Type B pancreatic cell (in vitro differentiated cells): Measurements from ENCODE around the gene DMAC1. TPM values are rescaled to one million over a fixed set of nuclear protein-coding genes. Genes with fewer than 3 reads are reported as not detected.

Source experiments
- DNase-seq: peaks from one replicate; pipeline ENCODE4 v3.0.0; 2021; ENCODE audit warnings: mixed read lengths; ENCODE audit not compliant: unreplicated experiment; ENCODE audit errors: extremely low spot score
- H3K27ac Mint-ChIP-seq: 2 replicates; pipeline ENCODE4 v1.8.0; 2021; ENCODE audit warnings: mild to moderate bottlenecking, mixed read lengths
- H3K27me3 Mint-ChIP-seq: 2 replicates; pipeline ENCODE4 v1.8.0; 2021; ENCODE audit warnings: mixed read lengths
- H3K36me3 Mint-ChIP-seq: 2 replicates; pipeline ENCODE4 v1.8.0; 2021; ENCODE audit warnings: mixed read lengths
- H3K4me1 Mint-ChIP-seq: one replicate; pipeline ENCODE4 v1.8.0; 2021; ENCODE audit warnings: mixed read lengths; ENCODE audit not compliant: unreplicated experiment
- H3K4me3 Mint-ChIP-seq: 2 replicates; pipeline ENCODE4 v1.8.0; 2021; ENCODE audit warnings: mild to moderate bottlenecking, mixed read lengths
- H3K9me3 Mint-ChIP-seq: 2 replicates; pipeline ENCODE4 v1.8.0; 2021; ENCODE audit warnings: mixed read lengths
- long read RNA-seq: library from polyadenylated mRNA; unstranded; transcript quantifications from one replicate; pipeline ENCODE4 v2.0.0, GENCODE V29; 2020
- total RNA-seq: library from RNA; stranded (reverse); gene quantifications from 2 replicates; pipeline ENCODE4 v1.2.1, GENCODE V29; 2021; ENCODE audit warnings: low replicate concordance
- TF ChIP-seq, protein P1 (sequence below): fragments of 200-600 bp; sonication (generic); conservative IDR thresholded peaks from 2 replicates; pipeline ENCODE4 v1.5.0; 2021; ENCODE audit warnings: antibody characterized with exemption, mild to moderate bottlenecking

DMAC1 gene, protein sequence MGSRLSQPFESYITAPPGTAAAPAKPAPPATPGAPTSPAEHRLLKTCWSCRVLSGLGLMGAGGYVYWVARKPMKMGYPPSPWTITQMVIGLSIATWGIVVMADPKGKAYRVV
- total RNA-seq = 72.3 and 83.9 TPM in 2 replicates
- long read RNA-seq, transcript DMAC1-201 (2 exons, 2,755 nt) = major isoform, 28 of 32 reads
- long read RNA-seq, partial matches to known transcripts = 0 of 32 reads
- long read RNA-seq, other reads (novel, unspliced or antisense) = 4 of 32 reads

DNA sequence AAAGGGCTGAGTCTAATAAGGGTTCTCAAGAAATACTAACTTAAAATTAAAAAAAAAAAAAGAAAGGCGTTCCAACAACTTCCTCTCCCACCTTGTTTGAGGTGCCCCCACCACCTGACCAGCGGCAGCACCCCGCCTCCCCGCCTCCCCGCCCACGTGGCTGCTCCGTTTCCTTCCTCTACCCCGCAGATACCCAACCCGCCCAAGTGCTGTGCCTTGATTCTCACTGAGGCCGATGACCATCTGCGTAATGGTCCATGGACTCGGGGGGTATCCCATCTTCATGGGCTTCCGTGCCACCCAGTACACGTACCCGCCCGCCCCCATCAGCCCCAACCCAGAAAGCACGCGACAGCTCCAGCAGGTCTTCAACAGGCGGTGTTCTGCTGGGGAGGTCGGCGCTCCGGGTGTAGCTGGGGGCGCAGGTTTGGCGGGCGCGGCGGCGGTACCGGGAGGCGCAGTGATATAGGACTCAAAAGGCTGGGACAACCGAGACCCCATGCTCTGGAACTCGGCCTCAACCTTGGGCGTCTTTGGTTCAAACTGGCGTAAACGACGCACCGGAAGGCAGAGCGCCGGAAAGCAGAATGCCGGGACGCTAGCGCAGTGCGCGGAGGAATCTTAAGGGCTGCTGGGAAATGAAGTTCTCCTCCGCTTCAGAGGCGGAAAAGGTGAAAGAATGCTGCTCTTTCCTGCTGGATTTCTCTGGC lies at the start of gene DMAC1:
TSS of gene DMAC1 (minus strand) at position 545 of the 710 bp plus-strand sequence. CDS start at position 501, 44 bp downstream.
- peak within 1 kb of the TSS; percentile 75 for H3K27ac Mint-ChIP-seq
- H3K36me3 Mint-ChIP-seq = peaks cover 20% of the 10 kb centered on the region
- peak within 1 kb of the TSS; percentile 97 for H3K4me3 Mint-ChIP-seq
- peak; percentile 78 for DNase-seq
- H3K4me1 Mint-ChIP-seq = peaks cover 19% of the 10 kb centered on the region
- TF ChIP-seq, protein P1, sequence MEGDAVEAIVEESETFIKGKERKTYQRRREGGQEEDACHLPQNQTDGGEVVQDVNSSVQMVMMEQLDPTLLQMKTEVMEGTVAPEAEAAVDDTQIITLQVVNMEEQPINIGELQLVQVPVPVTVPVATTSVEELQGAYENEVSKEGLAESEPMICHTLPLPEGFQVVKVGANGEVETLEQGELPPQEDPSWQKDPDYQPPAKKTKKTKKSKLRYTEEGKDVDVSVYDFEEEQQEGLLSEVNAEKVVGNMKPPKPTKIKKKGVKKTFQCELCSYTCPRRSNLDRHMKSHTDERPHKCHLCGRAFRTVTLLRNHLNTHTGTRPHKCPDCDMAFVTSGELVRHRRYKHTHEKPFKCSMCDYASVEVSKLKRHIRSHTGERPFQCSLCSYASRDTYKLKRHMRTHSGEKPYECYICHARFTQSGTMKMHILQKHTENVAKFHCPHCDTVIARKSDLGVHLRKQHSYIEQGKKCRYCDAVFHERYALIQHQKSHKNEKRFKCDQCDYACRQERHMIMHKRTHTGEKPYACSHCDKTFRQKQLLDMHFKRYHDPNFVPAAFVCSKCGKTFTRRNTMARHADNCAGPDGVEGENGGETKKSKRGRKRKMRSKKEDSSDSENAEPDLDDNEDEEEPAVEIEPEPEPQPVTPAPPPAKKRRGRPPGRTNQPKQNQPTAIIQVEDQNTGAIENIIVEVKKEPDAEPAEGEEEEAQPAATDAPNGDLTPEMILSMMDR = no peak
- no peaks in the 10 kb centered on the region for H3K27me3 Mint-ChIP-seq
- H3K9me3 Mint-ChIP-seq = no peaks in the 10 kb centered on the region

DNA sequence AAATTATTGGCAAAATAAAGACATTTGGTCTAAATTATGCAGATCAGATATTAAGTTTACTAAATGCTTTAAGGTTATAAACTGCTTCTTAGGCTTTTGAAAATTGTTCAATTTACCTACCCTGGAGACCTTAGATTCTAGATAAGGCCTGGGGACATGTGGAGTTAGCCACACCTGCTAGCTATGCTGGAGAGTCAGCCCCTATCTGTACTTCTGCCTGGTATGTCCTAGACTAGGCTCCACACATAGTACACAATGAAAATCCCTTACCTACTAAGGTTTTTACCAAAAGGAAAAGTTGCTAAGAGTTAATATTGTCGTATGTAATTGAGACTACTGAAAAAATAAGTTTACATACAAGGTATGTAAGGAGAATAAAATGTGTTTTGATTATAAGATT lies 49.8 kb upstream of the DMAC1 start:
- Mint-ChIP-seq H3K27ac (no peak overlapping the region), H3K9me3 (peaks cover 4% of the 10 kb centered on the region), H3K27me3 (no peaks in the 10 kb centered on the region), H3K36me3 (no peaks in the 10 kb centered on the region), H3K4me1 (no peaks in the 10 kb centered on the region), H3K4me3 (no peak overlapping the region)
- DNase-seq = no peak
- TF ChIP-seq, protein P1 = no peak

DNA sequence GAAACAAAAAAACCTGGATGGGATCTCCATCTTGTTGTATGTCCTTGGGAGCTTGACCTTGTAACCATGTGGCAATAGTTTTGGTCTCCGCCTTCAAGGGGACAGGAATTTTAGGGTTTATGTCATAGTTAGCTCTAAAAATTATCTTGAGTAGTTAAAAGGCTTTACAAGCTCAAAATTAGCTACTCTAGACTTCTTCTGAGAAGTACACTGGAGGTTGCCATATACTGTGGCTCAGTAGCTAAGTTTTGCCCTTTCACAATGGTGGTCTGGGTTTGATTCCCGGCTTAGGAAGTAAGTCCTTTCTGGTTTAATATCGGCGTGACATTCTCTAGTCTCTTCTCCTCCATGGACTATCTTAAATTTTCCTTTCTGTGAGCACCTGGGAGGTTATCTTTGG lies 48.9 kb upstream of the DMAC1 start:
- Mint-ChIP-seq H3K4me1 (no peaks in the 10 kb centered on the region), H3K27ac (no peak overlapping the region), H3K27me3 (no peaks in the 10 kb centered on the region), H3K4me3 (no peak overlapping the region), H3K9me3 (peaks cover 5% of the 10 kb centered on the region), H3K36me3 (no peaks in the 10 kb centered on the region)
- no peak for DNase-seq
- TF ChIP-seq, protein P1 = no peak

DNA sequence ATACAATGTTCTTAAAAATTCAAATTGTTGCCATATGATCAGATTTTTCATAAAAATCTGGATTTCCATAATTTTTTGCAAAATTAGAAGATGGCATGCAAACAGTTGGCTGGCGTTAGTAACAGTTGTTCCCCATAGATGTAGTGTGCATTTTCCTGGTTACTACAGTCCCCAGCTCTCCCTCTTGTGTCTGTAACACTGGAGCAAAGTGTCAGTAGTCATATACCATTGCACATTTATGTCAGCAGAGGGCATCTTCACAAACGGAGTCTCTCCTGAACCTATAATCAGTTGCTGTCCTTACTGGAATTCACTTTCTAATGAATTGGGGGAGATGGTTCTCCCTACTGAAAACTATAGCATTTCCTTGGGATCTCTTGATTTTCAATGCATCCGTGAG lies 44.7 kb upstream of the DMAC1 start:
- Mint-ChIP-seq H3K27ac (no peak overlapping the region), H3K27me3 (no peaks in the 10 kb centered on the region), H3K4me3 (no peak overlapping the region), H3K36me3 (no peaks in the 10 kb centered on the region), H3K4me1 (no peaks in the 10 kb centered on the region), H3K9me3 (peaks cover 9% of the 10 kb centered on the region)
- TF ChIP-seq, protein P1 = peak; percentile 62
- no peak for DNase-seq

DNA sequence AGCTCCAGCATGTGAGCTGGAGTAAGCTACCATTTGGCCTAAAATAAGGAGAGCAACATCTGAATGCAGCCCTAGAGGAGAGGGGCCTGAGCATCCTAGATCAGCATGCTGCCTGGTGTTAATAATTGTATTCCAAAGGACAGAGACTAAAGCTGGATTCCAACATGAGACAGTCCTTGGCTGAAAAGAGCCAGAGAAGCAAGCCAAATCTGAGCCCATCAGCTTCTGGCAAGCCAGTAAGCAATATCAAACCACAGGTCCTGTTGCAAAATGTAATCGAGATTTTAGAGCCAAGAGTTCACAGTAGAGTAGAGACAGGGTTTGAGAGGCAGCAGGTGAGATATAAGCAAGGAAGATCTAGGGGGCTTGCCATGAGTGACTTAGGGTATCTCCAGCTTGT lies 42.3 kb upstream of the DMAC1 start:
- Mint-ChIP-seq H3K27me3 (no peaks in the 10 kb centered on the region), H3K36me3 (no peaks in the 10 kb centered on the region), H3K4me3 (no peak overlapping the region), H3K9me3 (peaks cover 9% of the 10 kb centered on the region), H3K4me1 (no peaks in the 10 kb centered on the region), H3K27ac (no peak overlapping the region)
- DNase-seq = no peak
- TF ChIP-seq, protein P1 = no peak
